Non-pigmented ciliary epithelial cell (primary cell): ENCODE results near the gene UMODL1.

Source experiments
- DNase-seq: peaks from one replicate; pipeline ENCODE4 v3.0.0-alpha.2; 2010; ENCODE audit warnings: low read depth

Gene UMODL1

GRCh38 chr21:42191696-42192595, 120.8 kb downstream of the UMODL1 start:
- DNase-seq: no peak
